Measurements from ENCODE around the gene LKAAEAR1. TPM values are rescaled to one million over a fixed set of nuclear protein-coding genes. Genes with fewer than 3 reads are reported as not detected.

LKAAEAR1 gene
- total RNA-seq, 1 donor from 2014 or later = 0.78 TPM

GRCh38 chr20:64037199-64037497, 47.0 kb downstream of the LKAAEAR1 start:
- DNase-seq = no peak

GRCh38 chr20:64036346-64037198, 47.6 kb downstream of the LKAAEAR1 start:
- DNase-seq = no peak

DNA sequence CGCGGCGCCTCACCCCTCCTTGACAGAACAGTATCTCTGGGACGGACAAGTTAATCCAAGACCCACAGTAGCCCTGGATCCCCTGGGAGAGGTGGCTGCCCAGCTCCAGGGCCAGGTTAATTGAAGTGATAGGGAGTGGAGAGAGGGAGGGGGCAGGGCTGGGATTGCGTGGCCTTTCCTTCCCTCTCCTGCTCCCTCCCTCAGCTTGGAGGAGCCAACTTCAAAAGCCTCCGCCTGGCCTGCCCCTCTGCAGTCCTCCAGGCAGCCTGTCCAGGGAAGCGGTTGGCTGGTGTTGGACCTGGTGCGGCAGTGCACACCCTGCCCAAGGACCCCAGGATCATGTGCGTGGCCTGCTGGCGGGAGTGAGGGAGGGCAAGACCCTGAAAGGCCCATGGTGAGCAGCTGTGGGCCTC, 48.3 kb downstream of the LKAAEAR1 start, which contains the start of gene C20orf204:
C20orf204 (plus strand) TSS at position 250 of the 413 bp plus-strand sequence; CDS start at position 392, 142 bp downstream.
- no peak for DNase-seq

DNA sequence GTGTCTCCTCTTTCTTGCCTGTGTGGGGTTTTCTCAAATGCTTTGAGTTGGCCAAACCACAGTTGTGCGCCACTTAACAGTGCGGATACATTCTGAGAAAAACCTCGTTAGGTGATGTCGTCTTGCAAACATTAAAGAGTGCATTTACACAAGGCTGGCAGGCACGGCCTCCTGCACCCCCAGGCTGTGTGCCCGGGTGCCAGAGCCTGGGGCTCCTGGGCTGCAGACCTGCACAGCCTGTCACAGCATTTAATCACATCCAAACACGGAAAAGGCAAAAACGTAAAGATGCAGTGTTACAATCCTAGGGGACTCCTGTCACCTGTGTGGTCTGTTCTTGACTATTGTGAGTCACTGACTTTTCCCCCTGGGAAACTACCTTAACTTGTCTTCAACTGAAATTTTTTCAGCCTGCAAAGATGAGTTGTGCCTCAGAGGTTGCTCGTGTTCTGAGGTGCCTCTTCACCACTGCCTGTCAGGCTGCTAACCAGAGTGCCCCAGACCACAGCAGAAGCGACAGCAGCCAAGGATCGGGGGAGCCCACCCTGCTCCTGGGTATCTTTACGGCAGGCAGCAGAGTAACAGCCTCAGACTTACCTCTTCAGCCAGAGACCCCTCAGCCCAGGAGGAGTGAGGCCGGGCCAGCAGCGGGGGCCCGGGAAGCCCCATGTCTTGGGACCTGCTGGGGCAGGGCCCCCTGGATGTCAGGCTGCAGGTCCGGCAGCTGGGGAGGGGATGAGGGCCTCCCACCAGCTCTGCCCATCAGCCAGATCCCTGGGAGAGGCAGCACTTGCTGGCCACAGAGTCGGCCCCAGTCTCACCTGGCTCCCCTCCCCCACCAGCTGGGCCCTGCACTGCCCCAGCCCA, 48.9 kb downstream of the LKAAEAR1 start:
- DNase-seq = no peak

- DNase-seq = no peak
Measured at GRCh38 chr20:64033981-64034493, 50.2 kb downstream of the LKAAEAR1 start.

Small RNA genes lying within 50 kb of the gene (small RNA-seq; reads per million reads assigned to genes)
- gene AL355803.1 (not detected), gene MIR6813 (not detected)

Other genes starting within 250 kb of the LKAAEAR1 start
- not detected for gene ABHD16B, start 222.9 kb downstream of the LKAAEAR1 start, total RNA-seq
- 20.3 TPM for gene TPD52L2, start 219.1 kb downstream of the LKAAEAR1 start, total RNA-seq
- gene DNAJC5, start 189.3 kb downstream of the LKAAEAR1 start, total RNA-seq = 99.7 TPM
- gene UCKL1, start 128.0 kb downstream of the LKAAEAR1 start, total RNA-seq = 17.8 TPM
- gene ZNF512B, start 114.5 kb downstream of the LKAAEAR1 start, total RNA-seq = 15.8 TPM
- 6.4 TPM for gene SAMD10, start 104.8 kb downstream of the LKAAEAR1 start, total RNA-seq
- 71.0 TPM for gene PRPF6, start 103.3 kb downstream of the LKAAEAR1 start, total RNA-seq
- 1.2 TPM for gene C20orf204, start 48.2 kb downstream of the LKAAEAR1 start, total RNA-seq
- 0.31 TPM for gene SOX18, start 34.8 kb downstream of the LKAAEAR1 start, total RNA-seq
- gene TCEA2, start 21.2 kb downstream of the LKAAEAR1 start, total RNA-seq = 36.0 TPM
- 10.1 TPM for gene RGS19, start 4.9 kb downstream of the LKAAEAR1 start, total RNA-seq
- 14.3 TPM for gene OPRL1, start 4.3 kb downstream of the LKAAEAR1 start, total RNA-seq
- not detected for gene NPBWR2, start 23.2 kb upstream of the LKAAEAR1 start, total RNA-seq
- gene MYT1, start 80.1 kb upstream of the LKAAEAR1 start, total RNA-seq = 5.9 TPM
- 129 TPM for gene PCMTD2, start 171.3 kb upstream of the LKAAEAR1 start, total RNA-seq